Smooth muscle cell of trachea (primary cell): ENCODE results near the gene MAPK14. TPM values are rescaled to one million over a fixed set of nuclear protein-coding genes. Genes with fewer than 3 reads are reported as not detected.

Source experiments
- total RNA-seq: library from RNA; depleted of rRNA; stranded (reverse); fragments of >200 nt; gene quantifications from 2 replicates; pipeline ENCODE4 v1.2.1, GENCODE V29; 2014

Gene MAPK14
- 65.2 and 78.8 TPM in 2 replicates for total RNA-seq

DNA sequence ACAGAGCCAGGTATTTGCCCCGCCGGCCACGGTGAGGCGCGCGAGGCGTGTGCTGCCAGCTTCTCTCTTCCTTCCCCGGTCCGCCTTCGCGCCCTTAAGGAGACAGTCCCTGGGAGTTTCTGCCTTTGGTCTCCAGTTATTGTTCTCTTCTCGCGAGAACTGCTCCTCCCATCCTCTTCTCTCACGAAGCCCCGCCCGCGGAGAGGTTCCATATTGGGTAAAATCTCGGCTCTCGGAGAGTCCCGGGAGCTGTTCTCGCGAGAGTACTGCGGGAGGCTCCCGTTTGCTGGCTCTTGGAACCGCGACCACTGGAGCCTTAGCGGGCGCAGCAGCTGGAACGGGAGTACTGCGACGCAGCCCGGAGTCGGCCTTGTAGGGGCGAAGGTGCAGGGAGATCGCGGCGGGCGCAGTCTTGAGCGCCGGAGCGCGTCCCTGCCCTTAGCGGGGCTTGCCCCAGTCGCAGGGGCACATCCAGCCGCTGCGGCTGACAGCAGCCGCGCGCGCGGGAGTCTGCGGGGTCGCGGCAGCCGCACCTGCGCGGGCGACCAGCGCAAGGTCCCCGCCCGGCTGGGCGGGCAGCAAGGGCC lies at the start of gene MAPK14:
Gene MAPK14, plus strand, starts transcription at position 308 of the 587 bp plus-strand sequence. CDS start 350 bp downstream, outside the sequence.

DNA sequence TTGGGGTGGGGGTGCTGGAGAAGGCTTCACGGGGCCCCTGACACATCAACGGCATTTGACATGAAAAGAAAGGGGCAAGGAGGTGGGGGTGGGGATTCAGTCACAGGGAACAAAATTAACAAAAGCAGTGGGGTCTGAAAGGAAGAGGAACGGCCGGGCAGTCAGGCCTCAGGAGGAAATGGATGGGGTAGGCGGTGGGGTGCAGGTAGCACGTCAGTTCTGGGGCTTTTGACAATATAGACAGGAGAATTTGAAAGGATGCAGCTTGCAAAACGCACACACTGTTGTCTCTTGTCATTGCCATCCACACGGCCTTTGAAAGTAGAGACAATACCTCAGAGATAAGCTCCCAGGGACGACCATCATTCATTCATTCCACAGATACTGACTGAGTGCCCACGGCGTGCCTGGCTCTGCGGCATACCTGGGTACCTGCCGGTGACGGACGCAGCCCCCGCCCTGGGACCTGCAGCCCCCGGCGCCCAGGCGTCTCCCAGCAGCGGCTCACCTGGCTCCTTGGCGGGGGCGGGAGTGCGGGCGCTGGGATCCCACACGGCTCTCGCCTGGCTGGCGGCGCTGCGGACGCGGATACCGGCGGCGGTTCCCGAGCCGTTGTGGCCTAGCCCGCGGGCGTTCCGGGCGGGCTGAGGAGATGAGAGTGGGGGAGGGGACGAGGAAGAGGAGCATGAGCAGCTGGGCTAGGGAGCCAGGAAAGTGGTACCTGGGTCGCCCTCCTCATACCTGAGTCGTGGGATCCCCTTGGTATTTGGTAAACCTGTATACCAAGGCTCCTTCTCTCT lies 3.4 kb upstream of the MAPK14 start, which contains the start of gene SLC26A8:
Gene SLC26A8, minus strand, starts transcription at position 646 of the 800 bp plus-strand sequence. CDS start 4,934 bp downstream, outside the sequence.

DNA sequence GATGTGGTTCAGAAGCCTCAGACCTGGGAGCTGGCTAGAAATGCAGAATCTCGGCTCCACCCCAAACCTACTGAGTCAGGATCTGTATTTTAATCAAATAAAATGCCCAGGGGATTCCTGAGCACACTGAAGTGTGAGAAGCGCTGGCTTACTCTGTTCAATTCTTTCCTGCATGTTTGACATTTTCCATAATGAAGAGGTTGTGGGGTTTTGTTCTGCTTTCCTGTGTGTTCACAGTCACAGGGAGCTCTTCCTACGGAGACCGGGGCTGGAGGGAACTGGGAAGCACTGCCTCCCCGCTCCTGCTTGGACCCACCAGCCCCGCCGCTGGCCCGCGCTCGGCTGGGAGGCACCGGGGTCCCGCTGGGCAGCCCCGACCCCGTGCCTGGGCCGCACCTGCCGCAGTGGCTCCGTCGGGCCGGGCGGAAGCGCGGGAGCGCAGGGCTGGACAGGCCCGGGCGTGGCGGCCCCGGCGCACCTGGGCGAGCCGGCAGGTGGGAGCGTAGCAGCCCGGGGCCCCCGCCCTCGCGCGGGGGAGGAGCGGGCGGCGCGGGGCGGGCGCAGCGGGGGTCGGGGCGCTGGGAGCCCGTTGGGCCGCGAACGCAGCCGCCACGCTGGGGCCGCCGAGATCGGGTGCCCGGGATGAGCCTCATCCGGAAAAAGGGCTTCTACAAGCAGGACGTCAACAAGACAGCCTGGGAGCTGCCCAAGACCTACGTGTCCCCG lies 102.5 kb downstream of the MAPK14 start, which contains the start of gene MAPK13:
Gene MAPK13, plus strand, starts transcription at position 573 of the 726 bp plus-strand sequence. Its CDS starts 70 bp downstream, at position 643.

Other genes starting within 250 kb of the MAPK14 start
- gene CLPSL1, start 246.8 kb upstream of the MAPK14 start, total RNA-seq: not detected in 2 replicates
- gene CLPS, start 230.5 kb upstream of the MAPK14 start, total RNA-seq: not detected in 2 replicates
- gene LHFPL5, start 222.5 kb upstream of the MAPK14 start, total RNA-seq: not detected in 2 replicates
- 38.7 and 56.6 TPM in 2 replicates for gene SRPK1, start 106.7 kb upstream of the MAPK14 start, total RNA-seq
- under 0.01 and 0.87 TPM in 2 replicates for gene SLC26A8, start 3.2 kb upstream of the MAPK14 start, total RNA-seq
- 11.3 and 13.9 TPM in 2 replicates for gene MAPK13, start 102.7 kb downstream of the MAPK14 start, total RNA-seq
- 14.4 and 15.5 TPM in 2 replicates for gene BRPF3, start 168.9 kb downstream of the MAPK14 start, total RNA-seq
- gene PNPLA1, start 242.3 kb downstream of the MAPK14 start, total RNA-seq: not detected in 2 replicates